Colonic mucosa (tissue), 4 donors: ENCODE measurements around the gene FRMD3. TPM values are rescaled to one million over a fixed set of nuclear protein-coding genes. Genes with fewer than 3 reads are reported as not detected.

Experiments used
- DNase-seq: peaks from one replicate; pipeline ENCODE4 v3.0.0-alpha.2; 2020
- H3K27ac ChIP-seq: fragments of 200-600 bp; one replicate; pipeline ENCODE4 v1.8.0; 2021
- H3K27me3 ChIP-seq: fragments of 200-600 bp; one replicate; pipeline ENCODE4 v1.8.0; 2021
- H3K36me3 ChIP-seq: fragments of 200-600 bp; one replicate; pipeline ENCODE4 v1.8.0; 2021
- H3K4me1 ChIP-seq: fragments of 200-600 bp; one replicate; pipeline ENCODE4 v1.8.0; 2021; ENCODE audit warnings: mild to moderate bottlenecking
- H3K4me3 ChIP-seq: fragments of 200-600 bp; one replicate; pipeline ENCODE4 v1.8.0; 2021
- H3K9ac ChIP-seq, 2 donors: one replicate each; pipeline ENCODE4 v1.7.0; 2013; ENCODE audit warnings: control low read depth in 2 of 2, low read depth in 2 of 2, low read length in 2 of 2
- H3K9me3 ChIP-seq: fragments of 200-600 bp; one replicate; pipeline ENCODE4 v1.8.0; 2021
- CTCF ChIP-seq: fragments of 200-600 bp; IDR thresholded peaks from one replicate; pipeline ENCODE4 v1.8.0; 2022; ENCODE audit warnings: antibody characterized with exemption, mild to moderate bottlenecking
- intact Hi-C: fragments of 100-400 bp; cut with DNase I; formaldehyde crosslinking; loops from one replicate; pipeline ENCODE4 v1.14.1; 2022
- total RNA-seq, 2 donors: library from RNA; stranded (reverse); fragmentation: NEBNext Ultra II Directional in 1 of 2; extraction: Animal tissue kit (Norgen Biotek cat#: 25700) in 1 of 2; gene quantifications; one replicate each; pipeline ENCODE4 v1.2.1, GENCODE V29; 2021
- donor health status: healthy.
- donor health status: DM: no; HTN: no; CAD: no.
- donor health status: DM: no; HTN: no; CAD: no.

The FRMD3 gene
- total RNA-seq, 2 donors from 2014 or later: 14.7 to 21.3 TPM

- Histone ChIP-seq H3K27me3 (no peaks in the 10 kb centered on the region), H3K36me3 (no peaks in the 10 kb centered on the region), H3K9me3 (no peaks in the 10 kb centered on the region), H3K9ac (no peak overlapping the region), H3K4me1 (no peaks in the 10 kb centered on the region), H3K4me3 (no peak overlapping the region), H3K27ac (no peak overlapping the region)
- no peak for DNase-seq
- intact Hi-C loops: no loop called here
- no peak for TF ChIP-seq CTCF
Measured at GRCh38 chr9:83266666-83267496, 271.3 kb downstream of the FRMD3 start.

GRCh38 chr9:83266331-83266665 is 271.9 kb downstream of the FRMD3 start:
- TF ChIP-seq CTCF: no peak
- no peak for DNase-seq
- no peaks in the 10 kb centered on the region for H3K27me3 ChIP-seq
- H3K4me1 ChIP-seq: no peaks in the 10 kb centered on the region
- H3K4me3 ChIP-seq: no peak overlapping the region
- intact Hi-C loops: no loop called here
- H3K36me3 ChIP-seq: no peaks in the 10 kb centered on the region
- H3K9me3 ChIP-seq: no peaks in the 10 kb centered on the region
- H3K27ac ChIP-seq: no peak overlapping the region
- H3K9ac ChIP-seq: no peak overlapping the region

- Histone ChIP-seq H3K4me1 (no peaks in the 10 kb centered on the region), H3K9ac (no peak overlapping the region), H3K27me3 (no peaks in the 10 kb centered on the region), H3K36me3 (no peaks in the 10 kb centered on the region), H3K4me3 (no peak overlapping the region), H3K9me3 (no peaks in the 10 kb centered on the region), H3K27ac (no peak overlapping the region)
- intact Hi-C loops: no loop called here
- no peak for TF ChIP-seq CTCF
- no peak for DNase-seq
Measured at GRCh38 chr9:83264315-83264714, 273.9 kb downstream of the FRMD3 start.

- H3K4me3 ChIP-seq: no peak overlapping the region
- intact Hi-C loops: no loop called here
- no peaks in the 10 kb centered on the region for H3K27me3 ChIP-seq
Measured at GRCh38 chr9:83259558-83259957, 278.6 kb downstream of the FRMD3 start.

More at GRCh38 chr9:83259558-83259957, 278.6 kb downstream of the FRMD3 start:
- no peaks in the 10 kb centered on the region for H3K9me3 ChIP-seq
- H3K4me1 ChIP-seq: no peaks in the 10 kb centered on the region
- no peak for TF ChIP-seq CTCF
- no peak for DNase-seq
- H3K27ac ChIP-seq: no peak overlapping the region
- H3K36me3 ChIP-seq: no peaks in the 10 kb centered on the region
- no peak overlapping the region for H3K9ac ChIP-seq
